ENCODE measurements around the gene A3GALT2.

GRCh38 chr1:33258788-33259274 is 62.1 kb downstream of the A3GALT2 start:
- TF ChIP-seq TARDBP (IDR thresholded peaks at IDR 0.05): no peak
- TF ChIP-seq SUZ12 (IDR thresholded peaks at IDR 0.05): no peak
- no peak for TF ChIP-seq BHLHE40 (IDR thresholded peaks at IDR 0.05; ENCODE audit: borderline replicate concordance)
- TF ChIP-seq FOXK2 (IDR thresholded peaks at IDR 0.05): no peak
- TF ChIP-seq PKNOX1 (IDR thresholded peaks at IDR 0.05): no peak
- TF ChIP-seq ELF4 (IDR thresholded peaks at IDR 0.05): no peak
- no peak for TF ChIP-seq NFRKB (IDR thresholded peaks at IDR 0.05)
- no peak for TF ChIP-seq SP1 (IDR thresholded peaks at IDR 0.05)
- no peak for TF ChIP-seq HDGF (IDR thresholded peaks at IDR 0.05; ENCODE audit: borderline replicate concordance)
- TF ChIP-seq ARNT (IDR thresholded peaks at IDR 0.05): no peak

Measured in HEK293T (cell line).